GM18498 (cell line): ENCODE measurements around the gene CD47.

ENCODE experiments used
- ATAC-seq: cut with Tn5 transposase; IDR thresholded peaks from one replicate; pipeline ENCODE4 v1.9.1; 2021; ENCODE audit warnings: mild to moderate bottlenecking, moderate library complexity; ENCODE audit not compliant: unreplicated experiment

Gene CD47

GRCh38 chr3:108093021-108093420 is 2.2 kb upstream of the CD47 start:
- no peak for ATAC-seq

GRCh38 chr3:108092501-108092900 is 1.7 kb upstream of the CD47 start:
- ATAC-seq, result no peak

DNA sequence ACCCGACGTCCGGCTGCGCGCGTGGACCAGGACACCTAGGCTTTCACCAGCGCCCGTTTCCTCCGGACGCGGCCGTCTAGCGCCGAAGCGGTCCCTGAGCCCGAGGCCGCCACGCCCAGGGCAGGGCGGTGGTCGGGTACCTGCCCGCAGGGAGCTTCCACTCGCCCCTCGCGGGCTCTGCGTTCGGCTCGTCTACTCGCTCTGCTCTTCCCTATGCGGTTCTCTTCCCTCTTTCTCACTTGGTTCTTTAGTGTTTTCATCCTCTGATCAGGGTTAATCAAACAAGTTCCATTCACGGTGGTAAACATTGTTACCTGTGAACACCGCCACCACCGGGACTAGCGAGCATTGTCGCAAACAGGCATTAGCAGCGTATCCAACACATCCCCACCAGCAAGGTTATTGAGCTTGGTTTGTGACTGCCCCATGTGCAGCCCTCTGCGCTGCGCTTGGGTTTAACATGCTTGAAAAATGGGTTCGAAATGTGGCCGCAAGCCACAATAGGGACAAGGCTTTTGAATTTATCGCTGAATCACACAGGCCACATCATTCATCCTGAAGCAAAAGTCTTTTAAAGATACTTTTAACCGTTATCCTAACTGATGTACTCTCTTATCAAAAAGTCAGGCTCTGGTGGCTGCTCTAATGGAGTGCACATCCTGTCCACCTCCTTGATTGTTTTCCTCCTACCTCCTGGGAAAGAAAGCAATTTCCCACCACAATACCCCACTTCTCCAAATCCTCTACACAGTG is 843 bp upstream of the CD47 start:
- ATAC-seq, result peak; percentile 16

GRCh38 chr3:108090049-108090700 is 656 bp downstream of the CD47 start:
- ATAC-seq, result peak; percentile 21

DNA sequence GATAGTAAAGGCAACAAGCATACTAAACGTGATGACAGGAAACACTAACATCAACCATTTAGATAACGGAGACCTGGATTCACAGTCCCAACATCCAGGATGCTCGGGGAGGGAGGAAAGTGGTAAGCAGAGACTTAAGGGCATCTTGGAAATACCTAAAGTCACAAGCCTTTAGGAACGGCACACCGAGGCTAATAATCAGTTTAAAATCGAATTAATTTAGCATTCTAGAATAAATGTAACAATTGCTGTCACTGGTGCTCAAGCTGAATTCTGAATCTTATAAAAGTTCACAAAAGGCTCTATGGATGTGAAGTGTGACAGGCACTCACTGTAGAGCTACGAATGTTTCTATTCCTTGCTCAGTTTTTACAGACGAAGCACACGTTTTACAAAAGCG is 1.3 kb downstream of the CD47 start:
- no peak for ATAC-seq

GRCh38 chr3:108088697-108089096 is 2.1 kb downstream of the CD47 start:
- ATAC-seq, result peak; percentile 28

GRCh38 chr3:108088146-108088545 is 2.7 kb downstream of the CD47 start:
- no peak for ATAC-seq

GRCh38 chr3:108086653-108087052 is 4.2 kb downstream of the CD47 start:
- ATAC-seq, result no peak

DNA sequence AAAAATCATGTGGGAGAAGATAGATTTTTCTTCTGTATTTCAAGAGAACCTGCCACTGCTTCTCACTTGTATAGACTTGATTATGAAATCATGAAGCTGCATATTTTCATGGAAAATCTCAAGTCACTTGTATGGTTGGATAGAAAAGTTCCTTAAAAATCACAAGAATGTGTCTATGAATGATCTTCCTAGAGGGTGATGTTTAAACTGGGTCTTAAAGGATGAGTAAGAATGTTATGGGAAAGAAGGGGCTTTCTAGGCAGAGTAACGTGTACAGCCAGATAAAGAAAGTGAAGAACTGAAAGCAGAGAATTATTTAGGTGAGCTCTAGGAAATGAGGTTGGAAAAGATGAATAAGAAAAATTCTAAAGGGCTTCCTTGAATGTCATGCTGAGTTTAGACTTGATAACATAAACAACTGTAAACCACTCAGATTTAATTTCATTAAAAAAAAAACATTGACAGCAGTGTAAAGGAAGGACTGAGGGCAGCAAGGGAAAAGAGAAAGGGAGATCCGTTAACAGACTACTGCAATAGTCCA is 5.0 kb downstream of the CD47 start:
- ATAC-seq, result no peak

DNA sequence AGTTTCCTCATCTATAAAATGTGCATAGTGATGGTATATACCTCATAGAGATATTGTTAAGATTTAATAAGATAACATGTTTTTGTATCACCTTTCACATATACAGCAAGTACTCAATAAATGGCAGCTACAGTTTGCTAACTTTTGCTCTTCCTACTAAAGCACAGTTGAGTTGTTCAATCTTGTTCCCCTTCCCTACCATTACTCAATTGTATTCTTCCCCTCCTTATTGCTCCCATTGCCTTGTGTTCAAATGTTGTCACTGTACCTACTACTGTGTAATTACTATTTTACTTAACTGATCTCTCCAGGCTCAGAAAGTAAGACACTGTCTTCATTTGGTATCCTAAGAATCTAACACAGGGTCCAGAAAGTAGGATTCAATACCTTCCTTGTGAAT is 5.5 kb downstream of the CD47 start:
- no peak for ATAC-seq

DNA sequence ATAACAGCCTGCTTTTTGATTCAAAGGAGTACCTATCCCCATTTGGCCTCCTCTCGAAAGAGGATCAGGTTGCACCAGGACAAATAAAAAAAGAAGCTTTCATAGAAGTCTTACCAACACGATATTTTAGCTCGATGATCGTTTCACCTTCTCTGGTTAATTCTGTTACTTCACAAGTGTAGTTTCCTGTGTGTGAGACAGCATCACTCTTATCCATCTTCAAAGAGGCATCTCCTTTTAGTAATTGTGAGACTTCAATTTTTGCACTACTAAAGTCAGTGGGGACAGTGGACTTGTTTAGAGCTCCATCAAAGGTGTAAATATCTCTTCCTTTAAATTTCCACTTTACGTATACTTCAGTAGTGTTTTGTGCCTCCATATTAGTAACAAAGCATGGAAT is 11.0 kb downstream of the CD47 start:
- ATAC-seq, result no peak

- no peak for ATAC-seq
Measured at GRCh38 chr3:108079043-108079442, 11.8 kb downstream of the CD47 start.

DNA sequence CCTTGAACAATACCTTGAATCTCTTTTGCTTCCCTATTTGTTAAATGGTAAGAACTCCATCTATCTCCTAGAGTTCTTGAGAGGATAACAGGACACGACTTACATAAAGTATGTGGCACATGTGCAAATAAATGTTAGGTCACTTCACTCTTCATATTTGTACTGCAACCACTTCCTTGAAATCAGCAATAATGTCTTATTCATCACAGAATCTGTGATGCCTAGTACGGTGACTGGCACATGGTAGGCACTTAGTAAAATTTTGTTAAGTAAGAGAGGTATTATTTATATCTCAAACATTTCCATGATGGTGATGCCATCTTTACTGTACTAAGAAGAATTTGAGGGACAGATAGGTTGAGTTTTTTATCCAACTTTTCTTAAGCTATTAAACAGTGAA is 14.3 kb downstream of the CD47 start:
- ATAC-seq, result no peak

- no peak for ATAC-seq
Measured at GRCh38 chr3:108073764-108074431, 16.9 kb downstream of the CD47 start.

GRCh38 chr3:108071368-108071767 is 19.5 kb downstream of the CD47 start:
- no peak for ATAC-seq

DNA sequence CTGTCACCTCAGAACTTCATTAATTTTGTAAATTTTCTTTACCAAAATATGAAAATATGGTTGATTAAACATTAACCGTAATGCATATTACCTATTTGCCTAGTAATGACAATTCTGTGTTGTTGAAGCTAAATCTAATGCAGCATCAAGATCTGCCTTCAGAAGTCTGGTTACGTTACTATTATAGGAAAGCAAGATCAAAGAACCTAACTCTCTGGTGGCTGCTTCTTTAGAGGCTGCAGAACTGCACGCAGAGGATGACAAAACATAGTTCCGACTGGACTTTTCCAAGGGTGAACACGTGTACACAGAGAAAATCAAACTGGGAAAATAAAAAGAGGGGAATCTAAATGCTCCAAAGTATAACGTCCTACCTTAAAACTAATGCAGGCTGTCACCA is 20.5 kb downstream of the CD47 start:
- no peak for ATAC-seq

GRCh38 chr3:108067768-108068167 is 23.1 kb downstream of the CD47 start:
- ATAC-seq, result no peak

- no peak for ATAC-seq
Measured at GRCh38 chr3:108065096-108065495, 25.7 kb downstream of the CD47 start.

GRCh38 chr3:108064293-108064887 is 26.4 kb downstream of the CD47 start:
- ATAC-seq, result no peak

- no peak for ATAC-seq
Measured at GRCh38 chr3:108062051-108062450, 28.8 kb downstream of the CD47 start.

DNA sequence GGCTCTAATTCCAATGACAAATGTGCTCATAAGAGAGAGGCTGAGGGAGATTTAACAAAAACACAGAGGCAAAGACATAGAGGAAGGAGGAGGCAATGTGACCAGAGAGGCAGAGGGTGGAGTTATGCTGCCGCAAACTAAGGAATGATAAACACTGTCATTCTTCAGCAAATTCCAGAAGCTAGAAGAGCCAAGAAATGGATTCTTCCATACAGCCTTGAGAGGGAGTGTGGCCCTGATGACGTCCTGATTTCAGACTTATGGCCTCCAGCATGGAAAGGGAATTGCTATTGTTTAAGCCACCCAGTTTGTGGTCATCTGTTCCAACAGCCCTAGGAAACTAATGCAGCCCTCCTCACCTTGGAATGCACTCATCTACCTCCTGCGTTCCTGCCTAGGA is 30.5 kb downstream of the CD47 start:
- ATAC-seq, result no peak
